Neural cell (in vitro differentiated cells): Measurements from ENCODE around the gene ARPC1B. TPM values are rescaled to one million over a fixed set of nuclear protein-coding genes. Genes with fewer than 3 reads are reported as not detected.

Source experiments
- H2AFZ ChIP-seq: fragments of 200-600, 300-800 bp; sonication (generic), shearing (Covaris generic); 2 replicates; pipeline ENCODE4 v1.6.0; 2014; ENCODE audit warnings: low read depth, mild to moderate bottlenecking, antibody characterized with exemption, low read length, moderate library complexity
- H3F3A ChIP-seq: fragments of 200-600 bp; shearing (Covaris generic); 2 replicates; pipeline ENCODE4 v1.6.1; 2016; ENCODE audit warnings: mild to moderate bottlenecking, moderate library complexity, mixed read lengths, antibody characterized with exemption, low read length; ENCODE audit not compliant: insufficient read depth, poor library complexity, severe bottlenecking
- H3K27ac ChIP-seq: fragments of 200-600, 300-800 bp; sonication (generic), shearing (Covaris generic); 2 replicates; pipeline ENCODE4 v1.5.1; 2014; ENCODE audit warnings: mild to moderate bottlenecking, low read length, moderate library complexity
- H3K27me3 ChIP-seq: fragments of 300-800, 200-600 bp; sonication (generic), shearing (Covaris generic); 2 replicates; pipeline ENCODE4 v1.6.0; 2014; ENCODE audit warnings: mild to moderate bottlenecking, low read depth, low read length, moderate library complexity; ENCODE audit not compliant: insufficient read depth
- H3K36me3 ChIP-seq: fragments of 300-800, 200-600 bp; sonication (generic), shearing (Covaris generic); 2 replicates; pipeline ENCODE4 v1.5.1; 2014; ENCODE audit warnings: mild to moderate bottlenecking, antibody characterized with exemption, low read length, moderate library complexity; ENCODE audit not compliant: insufficient read depth
- H3K4me2 ChIP-seq: fragments of 300-800, 200-600 bp; sonication (generic), shearing (Covaris generic); 2 replicates; pipeline ENCODE4 v1.6.0; 2014; ENCODE audit warnings: mild to moderate bottlenecking, low read length
- H3K4me3 ChIP-seq: fragments of 300-800, 200-600 bp; sonication (generic), shearing (Covaris generic); 2 replicates; pipeline ENCODE4 v1.5.1; 2014; ENCODE audit warnings: mild to moderate bottlenecking, low read length, moderate library complexity
- H3K79me2 ChIP-seq: fragments of 200-600 bp; shearing (Covaris generic); replicated peaks from 2 replicates; pipeline ENCODE4 v1.6.0; 2014; ENCODE audit warnings: mild to moderate bottlenecking, low read length, moderate library complexity; ENCODE audit not compliant: insufficient read depth
- H3K9ac ChIP-seq: fragments of 300-800, 200-600 bp; sonication (generic), shearing (Covaris generic); 2 replicates; pipeline ENCODE4 v1.6.1; 2016; ENCODE audit warnings: mild to moderate bottlenecking, low read length, mixed read lengths
- H3K9me2 ChIP-seq: fragments of 200-600 bp; shearing (Covaris generic); 2 replicates; pipeline ENCODE4 v1.6.1; 2016; ENCODE audit warnings: mild to moderate bottlenecking, low read length, mixed read lengths; ENCODE audit not compliant: insufficient read depth
- H3K9me3 ChIP-seq: fragments of 200-600, 300-800 bp; sonication (generic), shearing (Covaris generic); 2 replicates; pipeline ENCODE4 v1.6.1; 2016; ENCODE audit warnings: mild to moderate bottlenecking, mixed run types, low read length, moderate library complexity, mixed read lengths
- H4K20me1 ChIP-seq: fragments of 200-600 bp; shearing (Covaris generic); 2 replicates; pipeline ENCODE4 v1.6.1; 2016; ENCODE audit warnings: mild to moderate bottlenecking, mixed run types; ENCODE audit not compliant: insufficient read depth
- CTCF ChIP-seq: fragments of 450-650 bp; IDR thresholded peaks from 2 replicates; pipeline ENCODE4 v1.5.1; 2014; ENCODE audit warnings: antibody characterized with exemption, mild to moderate bottlenecking, moderate library complexity; ENCODE audit not compliant: poor library complexity, severe bottlenecking
- EP300 ChIP-seq: fragments of 450-650 bp; conservative IDR thresholded peaks from 2 replicates; pipeline ENCODE4 v1.6.1; 2014; ENCODE audit warnings: antibody characterized with exemption, mild to moderate bottlenecking, moderate library complexity; ENCODE audit not compliant: poor library complexity, severe bottlenecking
- EZH2 ChIP-seq: fragments of 200-600, 300-800 bp; shearing (Covaris generic), sonication (generic); IDR thresholded peaks from 2 replicates; pipeline ENCODE4 v1.6.1; 2014; ENCODE audit warnings: antibody characterized with exemption, low read length, borderline replicate concordance, mild to moderate bottlenecking; ENCODE audit not compliant: insufficient read depth, poor library complexity, severe bottlenecking
- MXI1 ChIP-seq: fragments of 450-650 bp; conservative IDR thresholded peaks from 2 replicates; pipeline ENCODE4 v1.6.1; 2014; ENCODE audit warnings: antibody characterized with exemption, mild to moderate bottlenecking; ENCODE audit not compliant: poor library complexity, severe bottlenecking
- POLR2AphosphoS5 ChIP-seq: IDR thresholded peaks from 2 replicates; pipeline ENCODE4 v1.6.1; 2012
- RAD21 ChIP-seq: fragments of 450-650 bp; conservative IDR thresholded peaks from 2 replicates; pipeline ENCODE4 v1.6.1; 2014; ENCODE audit warnings: antibody characterized with exemption, mild to moderate bottlenecking, moderate library complexity
- REST ChIP-seq: IDR thresholded peaks from 2 replicates; pipeline ENCODE4 v1.6.1; 2012; ENCODE audit warnings: borderline replicate concordance
- SMC3 ChIP-seq: fragments of 450-650 bp; conservative IDR thresholded peaks from 2 replicates; pipeline ENCODE4 v1.6.1; 2014; ENCODE audit warnings: antibody characterized with exemption, mild to moderate bottlenecking, moderate library complexity; ENCODE audit not compliant: poor library complexity
- TAF1 ChIP-seq: IDR thresholded peaks from 2 replicates; pipeline ENCODE4 v1.6.1; 2012; ENCODE audit warnings: low read depth
- polyA plus RNA-seq: library from polyadenylated mRNA; depleted of rRNA; stranded (reverse); fragments of >200 nt; gene quantifications from 2 replicates; pipeline ENCODE4 v1.2.3, GENCODE V29; 2014

Gene ARPC1B
- polyA plus RNA-seq, 1 donor from 2014 or later = 1.7 TPM

GRCh38 chr7:99359465-99360154, 14.9 kb upstream of the ARPC1B start:
- Histone ChIP-seq H3F3A (no peaks in the 10 kb centered on the region), H3K9me3 (no peaks in the 10 kb centered on the region), H3K9ac (no peak overlapping the region), H3K4me3 (no peak overlapping the region), H3K4me2 (no peak overlapping the region), H3K36me3 (no peaks in the 10 kb centered on the region), H3K27me3 (no peaks in the 10 kb centered on the region), H4K20me1 (no peaks in the 10 kb centered on the region), H3K27ac (no peak overlapping the region), H2AFZ (no peak overlapping the region), H3K9me2 (no peaks in the 10 kb centered on the region), H3K79me2 (no peaks in the 10 kb centered on the region)
- TF ChIP-seq REST = no peak
- no peak for TF ChIP-seq SMC3
- TF ChIP-seq RAD21 = no peak
- no peak for TF ChIP-seq TAF1
- no peak for TF ChIP-seq EZH2
- no peak for TF ChIP-seq CTCF
- no peak for TF ChIP-seq MXI1
- no peak for TF ChIP-seq POLR2AphosphoS5
- no peak for TF ChIP-seq EP300

- no peaks in the 10 kb centered on the region for H3K9me3 ChIP-seq
- H3K27me3 ChIP-seq = no peaks in the 10 kb centered on the region
- no peak overlapping the region for H3K4me2 ChIP-seq
- peaks cover 3% of the 10 kb centered on the region for H3K36me3 ChIP-seq
- H3K9ac ChIP-seq = no peak overlapping the region
- no peak overlapping the region for H3K27ac ChIP-seq
- H3K9me2 ChIP-seq = no peaks in the 10 kb centered on the region
- H2AFZ ChIP-seq = no peak overlapping the region
- no peaks in the 10 kb centered on the region for H3K79me2 ChIP-seq
- no peak for TF ChIP-seq TAF1
- TF ChIP-seq SMC3 = no peak
- no peak for TF ChIP-seq RAD21
- TF ChIP-seq EP300 = no peak
- TF ChIP-seq MXI1 = no peak
- TF ChIP-seq POLR2AphosphoS5 = no peak
- no peak for TF ChIP-seq EZH2
- no peak for TF ChIP-seq REST
- no peak for TF ChIP-seq CTCF
- no peak overlapping the region for H3K4me3 ChIP-seq
- H3F3A ChIP-seq = no peaks in the 10 kb centered on the region
- no peaks in the 10 kb centered on the region for H4K20me1 ChIP-seq
These were observed 11.7 kb upstream of the ARPC1B start for GRCh38 chr7:99362801-99363200.
